HG02763 (cell line): Measurements from ENCODE around the gene GRIK1.
"Not testable (repeated sequence)": the region's sequence is repeated elsewhere in the genome, so short reads cannot be mapped to it uniquely, and the experiment has no call there.

Experiments used
- ATAC-seq: cut with Tn5 transposase; IDR thresholded peaks from one replicate; pipeline ENCODE4 v1.9.1; 2021; ENCODE audit warnings: mild to moderate bottlenecking, moderate library complexity; ENCODE audit not compliant: unreplicated experiment

Gene GRIK1

DNA sequence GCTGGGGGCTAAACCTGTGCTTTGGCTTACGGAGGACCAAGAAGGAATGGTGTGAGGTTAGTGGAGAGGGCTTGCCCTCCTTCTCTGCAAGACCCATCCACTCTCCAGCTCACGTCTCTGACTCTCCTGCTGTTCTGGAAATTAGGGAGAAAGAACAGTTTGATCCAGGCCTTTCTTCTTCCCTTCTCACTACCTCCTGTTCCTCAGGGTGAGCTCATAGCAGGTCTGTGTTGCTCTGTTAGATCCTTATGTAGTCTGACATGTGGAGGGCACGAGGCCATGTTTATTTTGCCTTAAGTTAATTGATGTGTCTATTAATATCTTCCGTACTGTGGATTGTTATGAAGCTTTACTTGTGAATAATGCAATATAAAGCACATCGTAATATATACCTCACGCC lies 315.0 kb downstream of the GRIK1 start:
- no peak for ATAC-seq

DNA sequence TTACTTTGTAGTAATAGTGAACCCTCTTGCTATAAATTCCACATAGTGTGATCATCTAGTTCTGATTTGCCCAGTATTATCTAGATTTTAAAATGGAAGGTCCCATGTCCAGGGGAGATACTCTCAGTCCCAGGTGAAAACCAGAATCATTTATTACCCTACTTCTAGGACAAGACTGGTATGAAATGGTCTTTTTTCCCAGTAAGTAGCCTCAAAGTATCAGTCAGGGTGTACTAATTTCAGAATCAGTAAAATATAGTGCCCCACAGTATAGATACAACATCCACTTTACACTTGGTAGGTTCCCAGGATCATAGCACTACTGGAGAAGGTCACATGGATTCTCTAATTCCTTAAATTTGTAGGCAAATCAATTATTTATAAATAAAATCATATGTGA lies 318.3 kb downstream of the GRIK1 start:
- no peak for ATAC-seq

DNA sequence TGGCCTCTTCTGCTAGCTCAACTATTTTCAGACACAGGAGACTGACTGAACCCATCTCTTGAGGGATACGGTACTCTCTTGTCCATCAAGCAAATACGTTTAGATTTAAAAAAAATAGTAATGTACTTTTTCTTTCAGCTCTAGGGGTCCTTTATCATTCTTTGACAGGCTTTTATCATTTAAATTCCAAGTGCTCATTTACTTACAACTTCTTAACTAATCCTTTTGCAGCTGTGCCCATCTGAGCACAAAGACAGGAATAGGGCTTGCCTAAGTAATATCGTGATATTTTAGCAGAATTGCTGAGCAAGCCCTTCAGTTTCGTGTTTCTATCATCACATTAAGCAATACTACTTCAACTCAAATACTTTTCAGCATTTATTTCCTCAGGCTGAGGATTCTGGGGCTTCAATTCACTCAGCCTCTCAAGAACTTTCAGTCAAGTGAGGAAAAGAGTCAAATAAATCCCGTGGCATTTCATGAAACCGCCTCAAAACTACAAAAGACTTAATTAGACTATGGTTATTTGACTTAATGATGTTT lies 323.5 kb downstream of the GRIK1 start:
- ATAC-seq, result no peak

DNA sequence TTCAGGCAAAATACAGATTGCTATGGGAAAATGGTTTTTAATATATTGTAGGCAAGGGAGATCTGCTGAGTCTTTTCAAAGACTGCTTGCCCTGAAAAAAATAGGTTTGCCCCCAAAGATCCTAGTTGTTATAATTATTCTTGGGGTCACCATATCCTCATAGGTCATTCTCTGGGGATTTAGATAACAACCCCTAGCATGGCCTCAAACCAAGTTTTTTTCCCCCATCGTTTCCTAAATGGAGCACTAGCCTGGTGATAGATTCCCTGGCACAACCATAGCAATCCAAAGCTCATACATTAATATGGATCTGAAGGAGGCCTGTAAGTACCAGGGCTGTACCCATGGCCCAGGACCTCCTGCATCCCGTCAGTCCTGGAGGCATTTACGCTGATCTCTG lies 325.9 kb downstream of the GRIK1 start:
- no peak for ATAC-seq

DNA sequence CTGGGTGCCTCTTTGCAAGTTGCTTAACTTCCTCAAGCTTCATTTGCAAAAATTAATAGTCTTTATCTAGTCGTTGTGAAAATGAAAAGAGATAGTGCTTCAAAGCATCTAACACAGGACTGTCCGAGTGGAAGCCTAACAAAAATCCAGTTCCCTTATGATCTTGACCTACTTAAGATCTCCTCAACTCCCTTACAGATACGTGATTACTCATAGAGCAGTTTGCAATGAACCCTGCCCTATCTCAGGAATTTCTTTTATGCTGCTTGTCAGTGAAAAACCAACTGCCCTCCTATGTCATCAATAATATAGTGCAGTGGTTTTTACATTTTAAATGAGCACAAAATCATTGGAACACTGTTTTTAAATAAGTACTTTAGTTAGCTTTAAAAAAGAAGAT lies 326.8 kb downstream of the GRIK1 start:
- no peak for ATAC-seq

DNA sequence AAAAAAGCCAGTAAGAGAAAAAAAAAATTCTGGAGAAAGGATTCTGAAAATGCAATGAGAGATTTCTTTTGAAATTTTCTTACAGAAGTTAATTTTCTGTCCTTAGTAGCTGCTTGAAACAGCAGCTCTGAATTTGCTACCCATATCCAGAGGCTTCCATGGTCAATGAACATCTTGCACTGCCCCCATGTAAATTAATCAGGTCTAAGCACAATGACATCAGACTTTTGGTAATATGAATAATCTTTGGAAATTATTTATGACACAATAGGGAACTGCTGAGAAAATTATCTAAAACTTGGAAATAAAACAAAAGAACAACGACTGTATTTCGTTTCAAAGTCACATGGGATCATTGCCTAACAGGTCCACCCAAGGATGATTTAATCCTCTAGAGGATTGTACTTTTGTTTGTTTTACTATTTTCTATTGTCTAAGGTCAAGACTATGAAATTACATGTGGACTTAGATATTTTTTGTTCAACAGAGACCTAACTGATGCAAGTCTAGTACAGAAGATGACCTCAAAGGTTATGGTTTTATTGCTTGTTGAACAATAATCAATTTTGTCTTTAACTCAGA lies 328.9 kb downstream of the GRIK1 start:
- no peak for ATAC-seq

DNA sequence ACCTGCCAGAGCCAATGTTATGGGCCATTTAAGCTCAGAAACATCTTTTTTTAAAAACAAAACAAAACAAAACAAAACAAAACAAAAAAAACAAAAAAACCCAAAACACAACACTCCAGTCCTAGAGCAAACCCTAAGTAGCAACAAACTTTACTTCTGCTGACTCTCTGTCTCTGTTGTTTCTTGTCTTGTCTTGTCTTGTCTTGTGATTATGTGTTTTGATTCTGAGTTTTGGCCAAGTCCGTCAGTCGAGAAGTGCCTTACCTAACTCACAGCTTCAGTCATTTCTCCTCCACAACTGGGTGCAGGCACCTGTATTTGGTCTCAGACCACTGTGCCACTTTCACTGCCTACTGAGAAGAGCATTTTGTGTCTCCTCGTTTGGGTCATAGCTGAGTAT lies 333.2 kb downstream of the GRIK1 start:
- no peak for ATAC-seq

DNA sequence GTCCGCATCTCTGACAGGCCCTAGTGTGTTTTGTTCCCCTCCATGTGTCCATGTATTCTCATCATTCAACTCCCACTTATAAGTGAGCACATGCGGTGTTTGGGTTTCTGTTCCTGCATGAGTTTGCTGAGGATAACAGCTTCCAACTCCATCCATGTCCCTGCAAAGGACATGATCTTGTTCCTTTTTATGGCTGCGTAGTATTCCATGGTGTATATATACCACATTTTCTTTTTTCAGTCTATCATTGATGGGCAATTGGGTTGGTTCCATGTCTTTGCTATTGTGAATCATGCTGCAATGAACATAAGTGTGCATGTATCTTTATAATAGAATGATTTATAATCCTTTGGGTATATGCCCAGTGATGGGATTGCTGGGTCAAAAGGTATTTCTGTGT lies 334.6 kb downstream of the GRIK1 start:
- ATAC-seq, result not testable (repeated sequence)

DNA sequence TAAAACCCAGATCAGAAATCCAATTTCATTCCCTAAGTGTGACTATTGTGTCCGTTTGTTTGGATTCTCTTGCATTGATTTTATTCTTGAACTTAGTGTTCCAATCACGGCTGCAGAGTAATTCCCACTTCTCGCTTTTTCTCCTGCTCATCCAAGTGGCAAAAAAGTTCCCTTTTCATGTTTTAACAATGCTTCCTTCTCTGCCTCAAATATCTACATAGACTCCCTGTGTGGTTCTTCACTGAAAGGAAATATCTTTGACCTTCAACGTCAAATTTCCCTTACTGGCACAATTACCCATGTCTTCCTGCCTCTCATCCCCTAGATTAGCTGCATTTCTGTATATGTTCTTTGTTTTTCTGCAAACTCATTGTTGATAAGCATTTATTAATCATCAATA lies 335.7 kb downstream of the GRIK1 start:
- ATAC-seq, result no peak

DNA sequence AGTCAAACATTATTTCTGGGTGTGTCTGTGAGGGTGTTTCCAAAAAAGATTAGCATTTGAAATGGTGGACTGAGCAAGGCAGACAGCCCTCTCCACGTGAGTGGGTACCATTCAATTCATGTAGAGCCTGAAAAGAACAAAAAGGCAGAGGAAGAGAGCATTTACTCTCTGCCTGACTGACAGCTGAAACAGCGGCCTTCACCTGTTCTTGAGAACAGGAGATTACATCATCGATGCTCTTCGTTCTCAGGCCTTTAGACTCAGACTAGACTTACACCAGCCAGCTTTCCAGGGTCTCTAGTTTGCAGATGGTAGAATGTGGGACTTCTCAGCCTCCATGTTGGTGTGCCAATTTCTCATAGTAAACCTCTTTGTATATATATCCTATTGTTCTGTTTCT lies 338.7 kb downstream of the GRIK1 start:
- no peak for ATAC-seq

DNA sequence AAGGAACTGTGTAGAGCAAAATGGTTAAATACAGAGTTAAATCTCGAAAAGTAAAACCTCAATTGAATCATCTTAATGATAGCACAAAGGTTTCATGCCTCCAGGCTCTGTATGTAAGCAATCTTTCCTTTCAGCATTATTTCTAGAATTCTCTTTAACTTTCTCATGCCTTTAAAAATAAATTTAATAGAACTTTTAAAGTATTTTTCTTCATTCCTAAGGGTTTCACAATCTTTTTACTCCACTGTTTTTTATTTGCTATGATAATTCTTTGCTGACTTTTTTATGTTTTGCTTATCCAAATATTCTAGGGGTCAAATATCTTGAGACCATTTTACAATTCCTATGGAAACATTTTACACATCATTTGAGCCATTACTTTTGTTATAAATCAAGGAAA lies 353.1 kb downstream of the GRIK1 start:
- ATAC-seq, result no peak

DNA sequence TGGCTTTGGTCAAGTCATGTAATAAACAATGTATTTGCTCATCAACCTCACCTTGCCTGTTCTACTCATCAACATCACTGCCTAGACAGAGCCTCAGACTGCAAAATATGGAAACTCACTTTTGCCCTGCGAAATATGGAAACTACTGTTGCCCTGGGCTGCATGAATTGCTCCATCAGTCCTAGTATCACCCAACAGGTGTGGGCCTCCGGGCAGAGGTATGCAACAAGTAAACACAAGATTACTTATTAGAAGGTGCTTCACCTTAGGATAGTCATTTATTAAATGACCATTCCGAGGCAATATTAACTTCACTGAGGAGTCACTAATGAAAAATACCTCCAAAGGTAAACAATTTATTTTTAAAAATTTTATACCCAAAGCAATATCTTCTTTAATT lies 354.3 kb downstream of the GRIK1 start:
- no peak for ATAC-seq

DNA sequence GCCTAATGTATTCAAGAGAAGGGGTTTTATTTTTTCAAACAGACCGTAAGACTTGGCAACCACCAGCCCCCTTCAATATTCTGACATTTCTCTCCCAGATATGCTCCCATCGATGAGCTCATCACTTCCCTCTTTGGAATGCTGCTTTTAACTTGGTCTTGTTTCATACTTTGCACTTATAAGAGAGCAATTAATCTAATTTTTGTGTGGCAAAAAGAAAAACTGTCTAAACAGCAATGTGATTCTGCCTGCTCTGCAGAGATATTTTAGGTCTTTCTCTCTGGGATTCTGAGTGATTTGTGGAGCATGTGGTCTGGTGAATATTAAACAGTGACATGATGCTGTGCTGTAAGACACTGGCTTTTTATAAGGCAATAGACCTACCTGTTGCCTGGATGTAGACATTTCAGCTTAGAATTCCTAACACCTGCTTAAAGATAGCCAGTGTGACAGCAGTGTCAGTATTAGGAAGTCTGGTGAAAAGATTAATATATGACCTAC lies 356.3 kb downstream of the GRIK1 start:
- no peak for ATAC-seq

DNA sequence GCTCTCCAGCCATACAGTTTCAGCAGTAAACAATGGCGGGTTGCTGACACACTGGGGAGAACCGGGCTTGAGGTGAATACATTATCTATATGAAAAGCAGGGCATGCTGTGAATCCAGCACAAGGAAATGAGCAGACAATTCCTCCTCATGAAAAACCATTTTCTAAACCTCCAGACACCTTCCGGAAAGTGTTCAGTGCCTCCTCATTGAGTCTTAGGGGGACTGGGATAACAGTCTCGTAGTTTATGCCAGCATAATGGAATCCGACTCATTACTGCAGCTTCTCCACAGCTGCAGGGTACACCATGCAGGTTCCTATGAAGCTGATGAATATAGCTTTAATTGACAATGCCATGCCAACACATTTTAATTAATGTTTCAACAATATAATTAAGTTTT lies 356.9 kb downstream of the GRIK1 start:
- no peak for ATAC-seq

DNA sequence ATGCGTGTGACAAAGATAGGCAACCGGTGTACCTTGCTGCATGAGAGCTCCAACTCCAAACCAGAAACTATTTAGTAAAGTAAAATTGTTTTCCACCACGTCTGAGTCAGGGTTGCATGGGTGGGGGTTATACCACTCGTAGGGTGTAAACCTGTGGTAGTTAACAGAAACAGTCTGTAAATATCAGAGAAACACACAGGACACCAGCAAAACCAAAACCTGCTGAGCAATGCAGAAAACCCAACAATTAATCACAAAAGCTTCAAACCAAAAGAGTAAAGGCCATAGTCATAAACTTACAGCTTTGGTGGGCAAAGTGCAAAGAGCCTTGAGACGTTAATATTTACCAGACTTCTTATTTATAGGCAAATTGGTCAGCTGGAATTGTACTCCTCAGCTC lies 358.4 kb downstream of the GRIK1 start:
- ATAC-seq, result no peak

DNA sequence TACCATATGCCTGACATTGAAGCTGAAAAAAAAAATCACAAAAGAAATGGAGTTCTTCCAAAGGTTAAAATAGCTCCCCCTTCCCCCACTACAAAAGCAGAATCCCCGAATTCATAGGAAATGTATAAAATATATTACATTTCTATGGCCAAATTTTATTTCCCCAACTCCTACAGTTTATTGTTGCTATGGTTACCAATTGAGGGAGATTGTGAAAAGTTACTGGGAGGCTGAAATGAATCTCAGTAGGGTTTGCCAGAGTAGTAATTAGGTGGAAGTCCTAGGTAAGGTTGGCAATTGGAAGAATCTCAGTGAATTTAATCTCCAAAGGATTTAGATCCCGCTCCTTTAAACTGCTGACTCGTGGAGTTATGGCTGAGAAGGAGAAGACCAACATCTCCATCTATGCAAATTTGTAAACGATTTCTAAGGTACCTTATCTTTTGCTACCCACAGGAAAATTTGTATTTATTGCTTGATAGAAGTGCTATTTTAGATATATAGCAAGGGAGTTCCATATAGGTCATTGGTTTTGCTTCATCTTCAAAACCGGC lies 359.0 kb downstream of the GRIK1 start:
- ATAC-seq, result no peak

DNA sequence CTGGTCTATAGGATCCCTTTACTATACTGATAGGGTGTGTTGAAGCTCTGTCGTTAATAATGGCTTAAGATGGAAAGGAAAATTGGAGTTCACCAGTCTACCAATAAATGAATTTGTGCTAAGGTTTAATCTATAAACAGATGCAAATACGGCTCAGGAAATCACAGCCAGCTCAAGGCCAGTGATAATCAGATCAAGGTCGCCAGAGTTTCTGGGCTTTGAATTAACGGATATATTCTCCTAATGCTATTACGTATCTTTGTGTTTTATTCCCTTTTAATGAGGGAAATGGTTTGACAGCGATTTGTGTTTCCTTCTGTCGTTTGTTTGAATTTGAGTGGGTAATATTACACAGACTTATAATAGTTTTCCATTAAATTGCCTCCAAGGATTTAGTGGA lies 361.5 kb downstream of the GRIK1 start:
- ATAC-seq, result no peak

DNA sequence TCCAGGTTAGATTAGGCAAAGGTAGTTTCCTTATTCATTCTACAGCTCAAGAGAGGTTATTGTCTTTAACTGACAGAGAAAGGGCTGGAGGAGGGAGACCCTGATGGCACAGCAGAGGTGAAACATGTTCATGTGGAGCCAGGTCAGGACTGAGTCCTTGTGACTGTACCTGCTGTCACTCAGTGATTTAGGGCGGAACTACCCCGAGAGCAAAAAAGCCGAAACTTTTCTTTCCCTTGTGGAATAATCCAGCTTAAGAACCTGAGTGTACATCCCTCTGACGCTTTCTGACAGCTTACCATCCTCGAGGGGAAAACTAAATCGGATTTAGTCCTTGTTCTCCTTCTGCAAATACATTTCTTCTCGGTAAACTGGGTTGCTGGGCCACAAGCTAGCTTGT lies 367.8 kb downstream of the GRIK1 start:
- ATAC-seq, result no peak

DNA sequence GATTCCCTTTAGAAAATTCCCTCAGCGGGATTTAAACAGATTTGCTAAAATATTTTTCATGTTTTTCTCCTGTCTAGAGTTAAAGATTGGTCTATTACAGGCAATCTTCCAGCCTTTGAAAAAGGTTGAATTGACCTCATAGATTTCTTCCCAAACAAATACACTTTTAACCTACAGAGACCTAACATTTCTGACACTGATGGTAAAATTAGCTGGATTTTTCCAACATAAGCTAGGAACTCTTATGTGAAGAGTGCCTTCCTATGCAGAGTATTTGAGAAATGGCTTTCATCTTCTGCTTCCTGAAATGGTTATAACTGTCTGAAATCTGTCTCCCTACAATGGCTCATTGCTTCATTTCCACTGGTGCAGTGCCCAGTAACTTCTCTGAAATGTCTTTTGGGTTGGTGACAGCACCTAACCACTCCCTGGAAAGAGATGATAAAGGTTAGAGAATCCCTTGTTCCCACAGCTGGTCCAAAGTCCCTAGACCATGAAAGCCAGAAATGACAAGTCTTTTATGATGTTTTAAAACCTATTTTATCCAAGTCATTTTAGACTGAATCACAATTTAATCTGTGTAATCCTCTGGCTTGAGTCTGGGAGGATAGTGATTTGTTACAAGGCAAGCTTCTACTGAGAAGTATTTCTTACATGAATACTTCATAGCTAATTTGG lies 371.6 kb downstream of the GRIK1 start:
- ATAC-seq, result no peak

DNA sequence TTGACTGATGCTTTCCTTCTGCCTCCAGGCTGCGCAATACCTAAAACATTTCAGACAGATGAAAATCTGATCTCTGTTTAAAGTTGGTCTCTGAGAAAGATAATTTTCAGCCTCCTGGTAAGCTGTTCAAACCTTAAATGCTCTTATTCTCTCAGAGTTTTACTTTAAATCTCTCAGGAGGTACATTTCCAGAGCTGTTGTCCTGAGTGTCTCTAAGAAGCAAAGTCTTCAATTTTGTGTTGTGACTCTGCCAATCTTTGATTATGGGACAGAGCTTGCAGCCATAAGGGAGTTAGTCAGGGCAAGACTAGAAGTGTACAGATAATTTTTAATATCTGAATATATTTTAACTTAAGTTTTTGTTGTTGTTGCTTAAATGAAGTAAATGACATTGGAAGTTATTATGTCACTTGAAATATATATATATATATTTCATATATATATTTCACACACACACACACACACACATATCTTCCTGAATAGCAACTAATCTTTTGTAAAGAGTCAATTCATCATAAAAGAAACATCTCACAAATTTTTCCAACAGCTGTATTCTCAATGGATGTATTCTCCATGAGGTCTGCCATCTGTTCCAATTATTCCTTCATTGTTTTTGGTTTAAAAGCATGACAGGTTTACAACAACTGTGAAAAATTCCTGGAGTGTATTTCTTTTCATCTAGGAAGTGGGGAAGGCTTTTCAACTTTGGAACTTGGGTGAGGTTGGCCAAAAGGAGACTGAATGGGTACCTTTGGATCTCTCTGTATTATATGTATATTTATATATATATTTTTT lies 381.7 kb downstream of the GRIK1 start:
- ATAC-seq, result no peak

DNA sequence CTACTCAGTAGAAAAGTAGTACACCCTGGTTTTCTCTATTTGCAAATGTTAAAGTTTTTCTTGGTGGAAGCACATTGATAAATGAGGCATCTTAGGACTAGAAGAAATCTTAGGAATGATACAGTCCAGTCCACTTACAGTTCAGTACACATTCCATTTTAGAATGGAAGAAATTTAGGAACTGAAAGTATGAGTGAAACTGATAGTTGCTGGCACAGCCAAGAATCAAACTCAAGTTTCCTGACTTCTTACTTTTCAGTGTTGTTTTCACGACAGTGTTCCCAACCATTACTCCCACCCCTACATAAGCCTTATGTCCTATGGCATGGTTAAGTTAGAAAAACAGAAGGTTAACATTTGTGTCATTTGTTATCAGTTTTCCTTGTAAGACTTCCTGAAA lies 382.6 kb downstream of the GRIK1 start:
- ATAC-seq, result no peak

DNA sequence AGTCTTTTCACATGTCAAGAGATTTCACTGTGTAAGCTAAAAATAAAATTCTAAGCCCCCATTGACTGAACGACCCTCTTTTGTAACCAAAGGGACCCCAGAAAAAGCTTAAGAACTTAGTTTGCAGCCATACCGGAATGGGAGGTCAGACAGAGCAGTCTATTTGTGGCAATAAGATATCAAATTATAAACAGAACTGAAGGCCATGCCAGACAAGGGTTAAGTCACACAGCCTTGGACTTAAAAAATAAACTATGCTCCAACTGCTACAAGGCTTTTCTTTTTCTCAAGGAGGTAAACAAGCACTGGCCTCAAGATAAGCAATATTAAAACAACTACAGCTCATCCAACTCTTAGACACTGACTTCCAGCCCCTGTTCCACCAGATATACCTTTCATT lies 384.2 kb downstream of the GRIK1 start:
- ATAC-seq, result no peak
